Measurements from ENCODE around the gene CEP85L. TPM values are rescaled to one million over a fixed set of nuclear protein-coding genes. Genes with fewer than 3 reads are reported as not detected.
A peak's percentile ranks its signal among the peaks of the same experiment; 100 is the strongest.

The CEP85L gene
- total RNA-seq, 1 experiment from 2014 or later: 0.88 TPM

GRCh38 chr6:118553132-118553531 lies 98.3 kb downstream of the CEP85L start:
- no peak for DNase-seq (ENCODE audit: low spot score)
- in situ Hi-C loops (cut with HindIII; ENCODE audit: low sequenced_read_pairs): no loop called here

- in situ Hi-C loops (cut with HindIII; ENCODE audit: low sequenced_read_pairs): no loop called here
Observed at GRCh38 chr6:118551063-118552053, 100.0 kb downstream of the CEP85L start.

GRCh38 chr6:118548613-118549012 lies 102.8 kb downstream of the CEP85L start:
- DNase-seq (ENCODE audit: low spot score): no peak
- in situ Hi-C loops (cut with HindIII; ENCODE audit: low sequenced_read_pairs): no loop called here

More at GRCh38 chr6:118551063-118552053, 100.0 kb downstream of the CEP85L start:
- DNase-seq (ENCODE audit: low spot score): peak; percentile 75

GRCh38 chr6:118548136-118548535 lies 103.3 kb downstream of the CEP85L start, which contains the start of gene PLN:
TSS of gene PLN (plus strand) at chr6:118548296. CDS start at chr6:118558922, 10,626 bp downstream.
- no peak for DNase-seq (ENCODE audit: low spot score)
- in situ Hi-C loops (cut with HindIII; ENCODE audit: low sequenced_read_pairs): no loop called here

- no peak for DNase-seq (ENCODE audit: low spot score)
- in situ Hi-C loops (cut with HindIII; ENCODE audit: low sequenced_read_pairs): no loop called here
Observed at GRCh38 chr6:118546880-118547218, 104.5 kb downstream of the CEP85L start.

GRCh38 chr6:118546164-118546879 lies 105.1 kb downstream of the CEP85L start:
- in situ Hi-C loops (cut with HindIII; ENCODE audit: low sequenced_read_pairs): no loop called here
- no peak for DNase-seq (ENCODE audit: low spot score)

DNA sequence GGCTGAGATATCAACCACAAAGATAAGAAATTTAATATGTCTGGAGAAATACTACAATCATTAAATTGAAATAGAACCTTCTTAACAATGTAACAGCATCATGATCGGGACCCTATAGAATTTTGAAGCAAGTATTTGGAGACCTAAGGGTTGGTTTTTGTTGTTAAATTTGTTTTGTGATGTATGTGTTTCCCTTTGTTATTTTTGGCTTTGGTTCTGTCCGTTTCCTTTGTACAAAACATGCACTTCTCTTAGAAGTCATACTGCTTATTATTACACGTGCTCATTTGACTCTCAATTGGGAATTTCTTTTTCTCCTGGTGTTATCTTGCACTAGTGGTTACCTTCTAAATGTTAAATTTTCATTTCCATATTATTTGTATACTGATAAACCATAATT lies 107.3 kb downstream of the CEP85L start:
- DNase-seq (ENCODE audit: low spot score): no peak
- in situ Hi-C loops (cut with HindIII; ENCODE audit: low sequenced_read_pairs): no loop called here

DNA sequence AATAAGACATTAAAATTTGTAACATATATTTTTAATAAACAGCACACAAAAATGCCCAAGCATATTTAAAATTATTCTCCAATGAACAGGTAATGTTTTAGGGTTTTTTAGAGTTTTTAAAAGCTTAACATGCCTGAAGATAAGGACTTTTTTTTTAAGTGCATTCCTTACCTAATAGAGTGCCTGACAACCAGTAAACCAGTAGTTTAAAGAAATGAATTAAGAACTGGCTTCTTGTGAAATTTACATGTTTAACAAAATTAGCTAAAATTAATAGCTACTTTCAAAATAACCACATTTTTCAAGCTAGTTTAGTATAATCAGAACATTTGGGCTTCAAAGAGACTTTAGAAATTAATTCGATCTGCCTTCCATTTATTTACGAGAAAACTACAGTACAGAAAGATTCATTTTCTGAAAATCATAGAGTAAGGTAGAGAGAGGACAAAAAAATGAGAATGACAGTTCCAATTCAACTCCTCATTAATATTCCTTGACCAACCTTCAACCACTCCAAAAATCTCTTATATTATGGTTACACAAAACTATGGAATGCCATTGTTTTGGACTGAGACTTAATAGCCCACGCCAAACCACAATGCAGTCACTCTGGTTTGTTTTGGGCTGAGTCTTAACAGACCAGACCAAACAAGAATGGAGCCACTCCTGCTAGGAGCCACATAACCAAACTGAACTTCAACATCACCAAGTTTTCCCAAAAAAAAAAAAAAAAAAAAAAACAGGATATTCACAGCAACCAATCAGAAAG lies 109.0 kb downstream of the CEP85L start:
- no peak for DNase-seq (ENCODE audit: low spot score)
- in situ Hi-C loops (cut with HindIII; ENCODE audit: low sequenced_read_pairs): no loop called here

DNA sequence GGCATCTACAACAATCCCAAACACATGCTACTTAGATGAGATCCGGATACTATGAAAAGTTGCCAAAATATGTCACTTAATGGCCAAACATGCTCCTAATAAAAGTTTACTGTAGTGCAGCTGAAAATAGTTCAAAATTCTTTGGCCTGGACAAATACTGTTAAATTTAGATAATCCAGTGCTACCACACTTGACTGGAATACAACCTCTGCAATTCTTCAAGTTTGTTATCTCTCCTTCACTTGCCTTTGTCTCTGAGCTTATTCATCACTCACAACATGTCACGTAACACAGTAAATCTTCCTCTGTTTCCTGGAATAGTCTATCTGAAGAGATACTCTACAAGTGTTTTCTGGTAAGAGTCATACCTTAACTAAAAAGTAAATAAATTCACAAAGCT lies 113.8 kb downstream of the CEP85L start:
- in situ Hi-C loops (cut with HindIII; ENCODE audit: low sequenced_read_pairs): no loop called here
- no peak for DNase-seq (ENCODE audit: low spot score)

- DNase-seq (ENCODE audit: low spot score): no peak
- in situ Hi-C loops (cut with HindIII; ENCODE audit: low sequenced_read_pairs): no loop called here
Observed at GRCh38 chr6:118536478-118536877, 114.9 kb downstream of the CEP85L start.

GRCh38 chr6:118535176-118535844 lies 116.1 kb downstream of the CEP85L start:
- DNase-seq (ENCODE audit: low spot score): no peak
- in situ Hi-C loops (cut with HindIII; ENCODE audit: low sequenced_read_pairs): no loop called here

DNA sequence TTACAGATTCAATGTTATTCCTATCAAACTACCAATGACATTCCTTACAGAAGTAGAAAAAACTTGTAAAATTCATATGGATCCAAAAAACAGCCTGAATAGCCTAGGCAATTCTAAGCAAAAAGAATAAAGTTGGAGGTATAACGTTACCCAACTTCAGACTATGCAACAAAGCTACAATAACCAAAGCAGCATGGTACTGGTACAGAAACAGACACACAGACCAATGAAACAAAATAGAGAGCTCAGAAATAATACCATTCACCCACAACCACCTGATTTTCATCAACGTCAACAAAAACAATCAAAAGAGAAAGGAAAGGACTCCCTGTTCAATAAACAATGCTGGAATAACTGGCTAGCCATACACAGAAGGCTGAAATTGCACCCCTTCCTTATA lies 120.4 kb downstream of the CEP85L start:
- in situ Hi-C loops (cut with HindIII; ENCODE audit: low sequenced_read_pairs): no loop called here

DNA sequence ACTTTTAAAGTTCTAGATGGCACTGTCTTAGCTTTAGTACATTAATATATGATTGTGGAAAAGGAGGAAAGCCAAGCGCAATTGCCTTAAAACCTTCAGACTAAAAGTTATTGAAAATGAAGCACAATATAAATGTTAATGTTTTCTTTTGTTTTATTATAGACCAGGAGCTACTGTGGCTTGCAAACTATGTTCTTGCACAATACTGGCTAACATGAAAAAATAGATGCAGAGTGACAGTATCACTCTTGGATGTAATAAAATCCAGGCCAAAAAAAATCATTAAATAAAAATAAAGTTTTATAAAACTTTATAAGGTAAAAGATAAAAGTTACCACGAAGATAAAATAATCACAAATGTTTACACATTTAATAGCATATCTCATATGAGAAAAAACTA lies 121.6 kb downstream of the CEP85L start:
- DNase-seq (ENCODE audit: low spot score): no peak
- in situ Hi-C loops (cut with HindIII; ENCODE audit: low sequenced_read_pairs): no loop called here

More for the DNA sequence above, 120.4 kb downstream of the CEP85L start:
- no peak for DNase-seq (ENCODE audit: low spot score)

GRCh38 chr6:118528129-118528528 lies 123.3 kb downstream of the CEP85L start:
- in situ Hi-C loops (cut with HindIII; ENCODE audit: low sequenced_read_pairs): no loop called here
- DNase-seq (ENCODE audit: low spot score): no peak

DNA sequence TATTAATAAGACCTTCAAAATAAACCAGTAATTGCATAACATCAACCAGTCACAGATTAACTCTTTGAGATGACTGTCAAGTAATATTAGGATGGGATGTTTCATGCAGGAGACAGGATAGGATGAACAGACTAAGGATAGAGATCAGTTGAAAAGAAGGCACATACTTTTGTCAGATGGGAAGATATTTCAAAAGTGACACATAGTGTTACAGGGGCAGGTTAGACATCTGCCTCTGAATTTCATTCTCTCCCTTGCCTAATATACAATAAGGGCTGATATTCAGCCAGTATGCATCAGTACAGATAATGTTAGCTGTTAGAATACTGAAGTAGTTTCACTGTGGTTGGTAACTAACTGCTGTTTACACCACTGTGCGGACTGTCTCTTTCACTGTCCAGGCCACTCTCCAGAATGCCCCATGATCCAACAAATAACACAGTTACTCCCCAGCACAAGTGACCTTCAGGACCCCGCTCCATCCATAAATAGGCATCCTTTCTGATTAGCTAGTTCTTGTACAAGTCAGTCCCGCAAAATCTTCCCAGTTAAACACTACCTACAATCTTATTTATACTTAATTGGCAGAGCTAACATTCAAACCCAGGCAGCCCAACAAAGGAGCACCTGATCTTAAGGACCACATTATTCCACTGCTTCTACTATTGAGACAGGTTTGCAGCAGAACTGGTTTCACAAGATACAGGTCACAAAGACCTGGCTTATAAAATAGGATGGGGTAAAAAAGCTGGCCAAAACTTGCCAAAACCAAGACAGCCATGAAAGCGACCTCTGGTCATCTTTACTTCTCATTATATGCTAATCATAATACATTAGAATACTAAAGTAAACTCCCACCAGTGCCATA lies 125.2 kb downstream of the CEP85L start:
- in situ Hi-C loops (cut with HindIII; ENCODE audit: low sequenced_read_pairs): no loop called here
- no peak for DNase-seq (ENCODE audit: low spot score)

GRCh38 chr6:118524686-118525085 lies 126.7 kb downstream of the CEP85L start:
- in situ Hi-C loops (cut with HindIII; ENCODE audit: low sequenced_read_pairs): no loop called here
- DNase-seq (ENCODE audit: low spot score): no peak

DNA sequence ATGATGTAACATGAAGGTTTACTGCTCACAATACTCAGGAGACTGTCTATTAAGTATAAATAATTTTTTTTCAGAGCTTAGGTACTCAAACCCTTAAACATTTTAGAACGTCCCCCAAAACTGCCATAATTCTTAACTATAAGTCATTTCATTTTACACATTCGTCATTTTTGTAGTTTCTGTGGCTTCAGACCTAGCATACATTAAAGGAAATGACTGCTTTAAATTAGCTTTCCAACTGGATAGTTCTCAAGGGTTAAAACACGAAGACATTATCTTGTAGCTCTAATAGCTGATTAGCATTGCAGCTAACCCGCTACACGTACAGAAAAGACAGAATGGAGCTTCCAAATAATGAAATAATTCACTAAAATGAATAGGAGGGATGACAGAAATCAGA lies 128.2 kb downstream of the CEP85L start:
- in situ Hi-C loops (cut with HindIII; ENCODE audit: low sequenced_read_pairs): no loop called here
- no peak for DNase-seq (ENCODE audit: low spot score)

DNA sequence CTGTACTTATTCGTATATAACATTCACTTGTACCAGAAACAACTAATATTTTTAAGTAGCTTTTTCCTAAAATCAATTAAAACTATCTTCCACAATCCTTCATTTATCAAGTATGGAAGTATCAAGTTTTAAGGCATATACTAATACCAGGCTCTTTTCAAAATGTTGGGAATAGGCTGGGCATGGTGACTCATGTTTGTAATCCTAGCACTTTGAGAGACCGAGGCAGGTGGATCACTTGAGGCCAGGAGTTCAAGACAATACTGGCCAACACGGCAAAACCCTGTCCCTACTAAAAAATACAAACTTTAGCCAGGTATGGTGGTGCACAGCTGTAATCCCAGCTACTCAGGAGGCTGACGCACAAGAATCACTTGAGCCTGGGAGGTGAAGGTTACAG lies 129.0 kb downstream of the CEP85L start:
- no peak for DNase-seq (ENCODE audit: low spot score)
- in situ Hi-C loops (cut with HindIII; ENCODE audit: low sequenced_read_pairs): no loop called here
